Common myeloid progenitor, CD34-positive (primary cell): ENCODE measurements around the gene RNF214.
A peak's percentile ranks its signal among the peaks of the same experiment; 100 is the strongest.

ENCODE experiments used
- CTCF ChIA-PET: fragments of 350-600 bp; sonication (Branson Sonifier 250); formaldehyde crosslinking; loops from one replicate; lab custom pipeline; 2021; ENCODE audit warnings: antibody characterized with exemption; lab: Charles Lee
- POLR2A ChIA-PET: fragments of 350-600 bp; sonication (Branson Sonifier 250); formaldehyde crosslinking; loops from one replicate; lab custom pipeline; 2021; ENCODE audit warnings: antibody characterized with exemption; lab: Charles Lee
- DNase-seq, 3 donors: peaks; one replicate each; pipeline versions ENCODE4 v3.0.0 to v3.0.0-alpha.2; 2013
- H3K27ac ChIP-seq, 2 experiments: 1 replicate in 1 of 2; 2 replicates in 1 of 2; pipeline ENCODE4 v1.7.0; 2013; ENCODE audit warnings: inconsistent platforms in 2 of 2, low read length in 2 of 2, mild to moderate bottlenecking in 2 of 2, low read depth in 1 of 2, moderate library complexity in 1 of 2; ENCODE audit not compliant: severe bottlenecking in 2 of 2, insufficient read depth in 1 of 2, poor library complexity in 1 of 2
- H3K27me3 ChIP-seq, 5 experiments: replicated peaks in 2 of 5; 1 replicate in 3 of 5; 2 replicates in 2 of 5; pipeline versions ENCODE4 v1.6.1 to v1.7.0; 2013; ENCODE audit warnings: low read length in 4 of 5, mild to moderate bottlenecking in 2 of 5, moderate library complexity in 2 of 5, inconsistent platforms in 1 of 5; ENCODE audit not compliant: insufficient read depth in 5 of 5, control insufficient read depth in 4 of 5
- H3K36me3 ChIP-seq, 4 experiments: 1 replicate in 2 of 4; 2 replicates in 2 of 4; pipeline versions ENCODE4 v1.6.1 to v1.7.0; 2013; ENCODE audit warnings: low read length in 3 of 4, control low read depth in 1 of 4, mild to moderate bottlenecking in 1 of 4; ENCODE audit not compliant: control insufficient read depth in 4 of 4, insufficient read depth in 4 of 4
- H3K4me1 ChIP-seq, 4 experiments: 1 replicate in 3 of 4; 2 replicates in 1 of 4; pipeline versions ENCODE4 v1.6.1 to v1.7.1; 2013; ENCODE audit warnings: low read length in 3 of 4, mild to moderate bottlenecking in 3 of 4, control low read depth in 1 of 4, inconsistent platforms in 1 of 4, moderate library complexity in 1 of 4; ENCODE audit not compliant: control insufficient read depth in 4 of 4, insufficient read depth in 4 of 4; ENCODE audit errors: control extremely low read depth in 1 of 4
- H3K4me3 ChIP-seq, 7 experiments: 1 replicate in 4 of 7; 2 replicates in 3 of 7; pipeline versions ENCODE4 v1.5.1 to v1.7.0; 2013; ENCODE audit warnings: mild to moderate bottlenecking in 7 of 7, low read length in 6 of 7, moderate library complexity in 6 of 7, inconsistent platforms in 2 of 7, low read depth in 2 of 7, control low read depth in 1 of 7; ENCODE audit not compliant: insufficient read depth in 4 of 7, control insufficient read depth in 1 of 7; ENCODE audit errors: extremely low read depth in 1 of 7
- H3K9me3 ChIP-seq, 5 experiments: 1 replicate in 4 of 5; 2 replicates in 1 of 5; pipeline versions ENCODE4 v1.6.1 to v1.7.1; 2013; ENCODE audit warnings: low read length in 4 of 5, mild to moderate bottlenecking in 2 of 5, inconsistent platforms in 1 of 5, low read depth in 1 of 5, moderate library complexity in 1 of 5; ENCODE audit not compliant: control insufficient read depth in 4 of 5, insufficient read depth in 2 of 5; ENCODE audit errors: control extremely low read depth in 1 of 5
- WGBS: methylation state at CpG from one replicate; pipeline ENCODE4 v1.1.5; 2013; ENCODE audit not compliant: insufficient coverage; 5-methylcytosine and 5-hydroxymethylcytosine counted together

The RNF214 gene

DNA sequence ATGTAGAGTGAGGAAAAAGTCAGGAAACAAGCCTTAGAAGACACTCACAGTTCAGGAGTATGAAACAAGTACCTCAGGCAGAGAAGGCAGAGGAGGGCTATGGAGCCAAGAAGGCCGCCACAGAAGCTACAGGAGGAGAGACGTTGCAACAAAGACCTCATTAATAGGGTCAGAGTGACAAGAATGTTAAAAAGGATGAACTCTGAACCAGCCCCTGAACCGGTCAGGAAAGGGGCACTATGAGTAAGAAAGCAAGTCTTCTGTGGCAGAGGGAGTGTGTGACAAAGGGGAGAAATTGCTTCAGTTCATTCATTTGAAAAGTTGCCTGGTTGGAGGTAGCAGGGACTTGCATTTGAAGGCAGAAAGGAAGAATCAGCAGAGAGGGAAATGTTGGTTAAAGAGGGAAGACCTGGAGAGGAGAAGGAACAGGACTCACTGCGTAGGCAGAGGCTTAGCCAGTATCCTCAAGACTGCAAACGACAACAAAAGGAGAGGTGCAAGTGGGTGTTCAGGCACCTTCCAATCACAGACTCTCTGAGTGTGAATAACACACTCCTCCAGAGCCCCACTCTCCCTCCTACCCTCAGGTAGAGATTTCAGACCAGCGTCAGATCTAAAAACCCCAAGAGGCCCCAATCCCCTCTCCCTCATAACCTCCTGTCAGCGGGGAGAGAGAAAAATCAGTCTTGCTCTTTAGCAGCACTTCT lies 17.9 kb upstream of the RNF214 start:
- Histone ChIP-seq H3K36me3 (peaks cover 8 to 59% (median 46%) of the 10 kb centered on the region in 4 experiments), H3K9me3 (no peaks in the 10 kb centered on the region), H3K27me3 (no peaks in the 10 kb centered on the region), H3K4me1 (no peaks in the 10 kb centered on the region), H3K27ac (no peak overlapping the region), H3K4me3 (no peak overlapping the region)
- 98% methylated on average over 6 of the region's 7 CpGs for WGBS
- CTCF ChIA-PET = interaction anchor here (0.8 to 4.8 kb wide), 4 partner anchors 12 to 108 kb away, joined by 3 to 28 read pairs (median 9); no protein-coding TSS in a partner anchor
- POLR2A ChIA-PET = no interaction called here
- DNase-seq = no peak

DNA sequence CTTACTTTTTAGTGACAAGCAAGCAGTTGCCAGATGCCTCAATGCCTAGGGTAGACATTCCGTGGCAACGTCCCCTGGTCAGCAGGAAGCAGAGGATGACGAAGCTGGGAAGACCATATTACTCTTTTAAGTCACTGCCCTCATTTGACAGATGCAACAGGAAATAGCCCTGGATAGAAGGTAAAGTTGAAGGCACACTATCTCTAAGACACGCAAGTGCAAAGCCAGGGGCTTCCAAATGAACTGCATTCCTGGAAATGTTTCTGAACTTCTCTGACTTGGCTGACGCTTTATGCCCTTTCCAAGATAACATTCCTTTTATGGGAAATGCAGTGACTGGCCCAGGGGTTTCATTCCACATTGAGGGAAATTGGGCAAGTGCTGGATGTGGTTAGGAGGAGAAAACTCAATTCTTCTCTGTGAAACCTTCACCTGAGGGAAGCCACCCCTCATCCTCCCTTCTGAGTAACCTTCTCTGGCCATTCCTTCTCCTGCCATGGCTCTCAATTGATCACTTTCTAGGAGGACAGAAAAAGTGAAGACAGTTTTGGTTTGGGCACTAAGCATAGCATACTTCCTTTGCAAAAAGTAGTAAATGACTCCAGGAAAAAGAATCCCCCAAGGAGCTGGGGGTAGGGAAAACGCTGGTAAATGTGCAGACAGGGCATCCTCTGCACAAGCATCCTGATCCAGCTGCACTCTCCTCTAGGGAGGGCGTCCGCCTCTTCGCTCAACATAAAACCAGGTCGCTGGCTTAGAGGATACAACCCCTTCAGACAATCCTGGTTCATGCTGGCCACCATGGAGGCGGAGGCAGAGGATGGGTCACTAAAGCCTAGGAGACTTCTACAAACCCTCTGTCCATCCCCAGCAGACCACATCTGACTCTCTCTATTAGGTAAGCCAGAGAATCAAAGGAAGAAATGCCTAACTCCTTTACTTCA lies 15.1 kb upstream of the RNF214 start:
- CTCF ChIA-PET = interaction anchor here (0.6 to 4.8 kb wide), 2 partner anchors 9 to 14 kb away, joined by 3 to 28 read pairs; no protein-coding TSS in a partner anchor
- Histone ChIP-seq H3K36me3 (peaks cover 6 to 81% (median 63%) of the 10 kb centered on the region in 4 experiments), H3K9me3 (no peaks in the 10 kb centered on the region), H3K4me1 (no peaks in the 10 kb centered on the region), H3K4me3 (no peak overlapping the region), H3K27me3 (no peaks in the 10 kb centered on the region), H3K27ac (no peak overlapping the region)
- POLR2A ChIA-PET = no interaction called here
- no peak for DNase-seq
- WGBS = 98% methylated on average over 9 of the region's 11 CpGs

DNA sequence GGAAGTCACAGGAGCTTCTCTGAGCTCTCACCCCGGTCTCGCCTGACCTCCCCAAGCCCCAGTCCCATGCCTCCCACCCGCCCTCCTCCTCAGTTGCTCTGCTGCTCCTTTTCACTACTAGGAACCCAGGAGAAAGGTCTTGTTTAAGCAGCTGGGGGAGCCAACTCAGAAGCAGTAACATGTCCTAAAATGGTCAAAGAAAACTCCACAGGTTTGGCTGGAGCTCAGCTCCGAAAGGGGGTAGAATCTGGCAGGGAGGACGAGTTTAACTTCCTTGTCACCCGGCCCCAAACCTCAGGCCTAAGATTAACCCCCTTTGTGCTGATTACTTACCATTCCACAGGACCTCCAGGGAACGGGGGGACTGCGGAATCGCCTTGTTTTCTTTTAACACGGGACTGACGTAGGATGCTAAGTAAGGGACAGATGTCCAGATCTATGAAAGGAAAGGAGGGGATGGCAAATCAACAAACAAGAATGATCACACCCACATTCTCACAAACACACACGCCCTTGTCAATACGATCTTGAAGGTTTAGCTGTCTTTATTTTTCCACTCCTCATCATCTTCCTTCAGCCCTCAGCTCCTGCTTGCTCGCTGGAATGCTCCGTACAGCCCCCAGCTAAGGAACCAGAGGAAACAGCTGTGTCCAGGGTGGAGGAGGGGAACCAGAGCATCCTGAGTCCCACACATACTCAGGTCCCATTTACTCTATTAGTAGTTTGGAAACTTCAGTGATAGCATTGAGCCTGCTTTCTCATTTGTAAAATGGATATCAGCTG lies 14.1 kb upstream of the RNF214 start:
- no peak for DNase-seq
- 84% methylated on average over 6 of the region's 15 CpGs for WGBS
- Histone ChIP-seq H3K4me1 (no peaks in the 10 kb centered on the region), H3K4me3 (no peak overlapping the region), H3K36me3 (peaks cover 5 to 81% (median 60%) of the 10 kb centered on the region in 4 experiments), H3K27me3 (no peaks in the 10 kb centered on the region), H3K27ac (no peak overlapping the region), H3K9me3 (no peaks in the 10 kb centered on the region)
- POLR2A ChIA-PET = no interaction called here
- CTCF ChIA-PET = interaction anchor here (1.0 to 4.8 kb wide), 5 partner anchors 8 to 37 kb away, joined by 3 to 28 read pairs (median 5); no protein-coding TSS in a partner anchor

DNA sequence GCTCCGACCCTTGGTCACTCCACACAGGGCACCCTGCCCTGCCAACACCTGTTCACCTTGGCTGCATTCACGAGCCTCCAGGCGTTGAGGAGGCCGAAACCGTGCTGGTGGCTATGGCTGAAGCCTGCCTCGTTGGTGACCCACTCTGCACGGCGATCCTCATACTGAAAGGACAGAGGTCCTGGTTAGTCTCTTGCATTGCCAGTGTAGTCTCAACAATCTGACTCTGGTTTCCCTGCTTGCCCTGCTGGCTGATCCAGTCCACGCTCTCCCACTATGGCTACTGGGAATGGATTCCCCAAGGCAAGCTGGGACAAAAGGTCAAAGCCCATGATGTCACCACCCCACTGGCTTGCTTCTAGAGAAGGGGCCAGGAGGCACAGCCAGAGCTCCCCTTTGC lies 13.5 kb upstream of the RNF214 start:
- H3K4me3 ChIP-seq = no peak overlapping the region
- no peaks in the 10 kb centered on the region for H3K4me1 ChIP-seq
- no peaks in the 10 kb centered on the region for H3K9me3 ChIP-seq
- no peak overlapping the region for H3K27ac ChIP-seq
- ChIA-PET POLR2A (no interaction called here), CTCF (interaction anchor here (1.0 to 4.8 kb wide), 5 partner anchors 8 to 38 kb away, joined by 3 to 28 read pairs (median 5); no protein-coding TSS in a partner anchor)
- H3K36me3 ChIP-seq = peaks cover 4 to 82% (median 65%) of the 10 kb centered on the region in 4 experiments
- no peak for DNase-seq
- no peaks in the 10 kb centered on the region for H3K27me3 ChIP-seq
- 96% methylated on average over 9 of the region's 9 CpGs for WGBS

DNA sequence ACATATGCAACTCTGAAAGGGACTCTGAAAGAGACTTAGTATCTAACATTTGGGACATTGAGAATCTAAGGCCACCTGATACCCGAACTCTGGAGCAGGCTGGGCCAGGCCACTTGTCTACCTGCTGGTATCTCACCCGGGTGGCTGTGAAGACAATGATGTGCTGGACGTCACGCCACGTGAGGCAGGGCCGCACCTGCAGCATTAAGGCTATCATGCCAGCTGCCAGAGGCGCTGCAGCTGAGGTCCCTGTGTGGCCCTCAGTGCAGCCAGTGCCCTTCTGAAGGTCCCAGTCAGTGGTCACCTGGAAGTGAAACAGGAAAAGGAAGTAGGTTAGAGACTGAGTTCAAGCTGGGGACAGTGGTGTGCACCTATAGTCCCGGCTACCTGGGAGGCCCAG lies 13.0 kb upstream of the RNF214 start:
- DNase-seq = no peak
- POLR2A ChIA-PET = no interaction called here
- Histone ChIP-seq H3K36me3 (peaks cover 4 to 83% (median 66%) of the 10 kb centered on the region in 4 experiments), H3K4me1 (no peaks in the 10 kb centered on the region), H3K4me3 (no peak overlapping the region), H3K9me3 (no peaks in the 10 kb centered on the region), H3K27ac (peak overlapping the region in 1 of 2 experiments; percentile 4), H3K27me3 (no peaks in the 10 kb centered on the region)
- CTCF ChIA-PET = interaction anchor here (1.0 to 4.8 kb wide), 6 partner anchors 7 to 39 kb away, joined by 4 to 28 read pairs (median 7); no protein-coding TSS in a partner anchor
- WGBS = 100% methylated on average over 2 of the region's 8 CpGs

DNA sequence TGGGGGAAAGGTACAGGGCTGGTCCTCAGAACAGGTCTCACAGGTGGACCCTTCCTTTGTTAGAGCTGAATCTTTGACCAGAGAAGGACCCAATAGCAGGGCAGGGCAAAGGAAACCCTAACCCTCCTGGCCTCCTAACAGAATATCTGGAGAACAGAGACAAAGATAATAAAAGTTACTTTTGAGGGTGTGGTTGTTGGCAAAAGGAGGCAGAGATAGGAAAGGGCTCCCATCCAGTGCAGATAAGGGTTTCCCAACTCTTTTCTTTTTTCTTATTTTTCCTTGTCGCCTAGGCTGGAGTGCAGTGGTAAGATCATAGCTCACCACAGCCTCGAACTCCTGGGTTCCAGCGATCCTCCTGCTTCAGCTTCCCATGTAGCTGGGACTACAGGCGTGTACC lies 12.5 kb upstream of the RNF214 start:
- Histone ChIP-seq H3K9me3 (no peaks in the 10 kb centered on the region), H3K4me1 (no peaks in the 10 kb centered on the region), H3K27me3 (no peaks in the 10 kb centered on the region), H3K27ac (peak overlapping the region in 1 of 2 experiments; percentile 4), H3K4me3 (no peak overlapping the region), H3K36me3 (peaks cover 2 to 82% (median 65%) of the 10 kb centered on the region in 4 experiments)
- DNase-seq = no peak
- CTCF ChIA-PET = interaction anchor here (1.0 to 2.0 kb wide), 6 partner anchors 9 to 40 kb away, joined by 3 to 9 read pairs (median 4); partner anchors contain the start of gene PCSK7
- POLR2A ChIA-PET = interaction anchor here (0.6 to 0.9 kb wide), 2 partner anchors 12 to 390 kb away, joined by 3 read pairs; partner anchors contain the start of genes APOC3 and PCSK7
- WGBS = 100% methylated on average over 1 of the region's 4 CpGs
